NCI-H1092 (cell line): Measurements from ENCODE around the gene KDM6A.
"Not testable (repeated sequence)": the region's sequence is repeated elsewhere in the genome, so short reads cannot be mapped to it uniquely, and the experiment has no call there.

Experiments
- DNase-seq: peaks from one replicate; lab custom pipeline; 2025; lab: John Stamatoyannopoulos, UW

The KDM6A gene

GRCh38 chrX:44961817-44962607 is 89.0 kb downstream of the KDM6A start:
- no peak for DNase-seq

DNA sequence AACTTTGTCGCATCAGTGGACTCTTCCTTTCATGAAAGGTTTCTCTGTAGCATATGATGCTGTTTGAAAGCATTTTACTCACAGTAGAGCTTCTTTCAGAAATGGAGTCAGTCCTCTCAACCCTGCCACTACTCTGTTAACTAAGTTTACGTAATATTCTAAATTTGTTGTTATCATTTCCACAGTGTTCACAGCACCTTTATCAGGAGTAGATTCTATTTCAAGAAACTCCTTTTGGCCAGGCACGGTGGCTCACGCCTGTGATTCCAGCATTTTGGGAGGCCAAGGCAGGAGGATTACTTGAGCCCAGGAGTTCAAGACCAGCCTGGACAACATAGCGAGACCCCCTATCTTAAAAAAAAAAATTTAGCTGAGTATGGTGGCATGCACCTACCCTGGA is 90.0 kb downstream of the KDM6A start:
- no peak for DNase-seq

DNA sequence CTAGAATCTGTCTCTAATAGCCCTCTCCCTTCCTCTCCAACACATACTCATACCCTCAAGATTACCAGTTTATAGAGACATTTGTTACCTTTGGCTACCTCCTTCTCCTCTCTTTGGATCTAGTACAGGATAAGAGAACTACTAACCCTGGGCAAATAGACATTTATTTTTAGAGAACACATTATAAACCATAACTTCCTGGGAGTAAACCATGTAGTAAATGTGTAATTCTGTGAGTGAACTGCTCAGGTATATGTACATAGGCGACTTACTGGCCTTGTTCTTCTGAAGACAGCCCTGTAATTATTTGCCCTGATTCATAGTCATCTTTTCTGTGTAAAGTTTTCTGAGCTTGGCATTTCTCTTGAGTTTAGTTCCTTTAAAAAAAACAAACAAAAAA is 94.2 kb downstream of the KDM6A start:
- DNase-seq = no peak

DNA sequence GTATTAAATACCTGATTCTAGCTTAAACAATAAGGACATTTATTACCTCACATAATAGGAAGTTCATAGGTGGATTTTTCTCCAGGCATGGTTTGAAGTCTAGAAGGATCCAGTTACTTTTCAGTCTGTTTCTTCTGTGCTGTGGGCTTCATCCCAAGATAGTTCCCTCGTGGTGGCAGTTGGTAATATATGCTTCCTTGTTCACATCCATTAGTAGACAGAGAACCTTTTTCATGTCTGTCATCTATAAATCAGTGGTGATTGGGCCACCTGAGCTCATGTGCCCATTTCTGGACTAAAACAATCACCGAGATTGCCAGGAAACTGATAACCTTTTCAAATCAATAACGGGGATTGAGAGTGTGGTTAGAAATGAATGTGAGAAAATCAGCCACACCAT is 97.7 kb downstream of the KDM6A start:
- DNase-seq = no peak

GRCh38 chrX:44971674-44972073 is 98.7 kb downstream of the KDM6A start:
- no peak for DNase-seq

- DNase-seq = no peak
Measured at GRCh38 chrX:44972132-44972531, 99.1 kb downstream of the KDM6A start.

DNA sequence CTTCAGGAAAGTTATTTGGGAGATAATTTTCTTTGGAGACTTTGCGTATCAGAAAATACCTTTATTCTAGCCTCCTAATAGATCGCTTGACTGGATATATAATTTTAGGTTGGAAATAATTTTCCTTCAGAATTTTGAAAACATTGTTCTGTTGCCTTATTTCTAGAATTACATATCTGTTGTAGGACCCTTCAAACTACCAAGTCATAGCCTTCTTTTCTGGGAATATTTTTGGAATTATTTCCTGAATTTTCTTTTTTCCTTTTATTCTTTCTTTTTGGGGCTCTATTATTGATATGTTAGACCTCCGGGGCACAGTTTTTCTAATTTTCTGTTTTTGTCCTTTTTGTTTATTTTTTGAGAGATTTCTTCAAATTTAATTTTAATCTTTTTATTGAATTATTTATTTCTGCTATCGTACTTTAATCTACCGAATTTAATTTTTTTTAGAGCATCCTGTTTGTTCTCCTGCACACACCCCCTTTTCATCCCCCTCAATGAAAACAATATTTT is 100.5 kb downstream of the KDM6A start:
- DNase-seq = no peak

GRCh38 chrX:44974451-44974850 is 101.5 kb downstream of the KDM6A start:
- DNase-seq = no peak

GRCh38 chrX:44975666-44976263 is 102.8 kb downstream of the KDM6A start:
- no peak for DNase-seq

DNA sequence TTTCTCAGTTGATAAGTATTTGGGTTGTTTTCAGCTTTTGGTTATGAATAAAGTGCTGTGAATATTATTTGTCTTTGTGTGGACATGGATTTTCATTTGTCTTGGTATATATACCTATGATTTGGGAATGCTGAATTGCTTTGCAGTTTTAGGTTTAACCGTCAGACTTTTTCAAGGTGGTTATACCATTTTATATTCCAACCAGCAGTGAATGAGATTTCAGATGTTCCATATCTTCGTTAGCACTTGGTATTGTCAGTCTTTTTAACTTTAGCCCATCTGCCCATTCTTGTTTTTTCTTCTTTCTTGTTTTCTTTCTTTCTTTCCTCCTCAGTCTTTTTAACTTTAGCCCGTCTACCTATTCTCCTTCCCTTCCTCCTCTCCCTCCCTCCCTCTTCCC is 106.0 kb downstream of the KDM6A start:
- no peak for DNase-seq

- DNase-seq = no peak
Measured at GRCh38 chrX:44980403-44980802, 107.4 kb downstream of the KDM6A start.

- DNase-seq = no peak
Measured at GRCh38 chrX:44980883-44981282, 107.9 kb downstream of the KDM6A start.

DNA sequence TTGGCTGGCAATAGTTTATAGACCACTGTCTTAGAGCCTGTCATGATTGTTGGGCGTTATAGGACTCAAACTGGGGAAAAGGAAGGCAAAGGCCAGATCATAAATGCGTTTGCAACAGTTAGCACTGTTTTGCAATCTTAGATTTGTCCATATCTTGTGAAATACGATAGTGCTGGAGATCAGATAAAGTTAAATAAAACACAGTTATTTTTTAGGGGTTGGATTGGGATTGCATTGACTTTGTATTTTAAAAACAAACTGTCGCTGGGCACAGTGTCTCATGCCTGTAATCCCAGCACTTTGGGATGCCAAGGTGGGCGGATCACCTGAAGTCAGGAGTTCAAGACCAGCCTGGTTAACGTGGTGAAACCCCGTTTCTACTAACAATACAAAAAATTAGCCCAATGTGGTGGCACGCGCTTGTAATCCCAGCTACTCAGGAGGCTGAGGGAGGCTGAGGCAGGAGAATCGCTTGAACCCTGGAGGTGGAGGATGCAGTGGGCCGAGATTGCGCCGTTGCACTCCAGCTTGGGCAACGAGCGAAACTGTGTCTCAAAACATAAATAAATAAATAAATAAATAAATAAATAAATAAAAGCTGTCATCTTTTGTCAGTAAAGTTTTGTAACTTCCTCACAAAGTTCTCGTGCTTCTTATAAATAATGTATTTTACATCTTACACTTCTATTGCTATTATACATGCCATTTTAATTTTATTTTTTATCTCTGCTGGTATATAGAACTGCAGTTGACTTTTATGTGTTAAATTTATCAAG is 117.2 kb downstream of the KDM6A start:
- DNase-seq = no peak

DNA sequence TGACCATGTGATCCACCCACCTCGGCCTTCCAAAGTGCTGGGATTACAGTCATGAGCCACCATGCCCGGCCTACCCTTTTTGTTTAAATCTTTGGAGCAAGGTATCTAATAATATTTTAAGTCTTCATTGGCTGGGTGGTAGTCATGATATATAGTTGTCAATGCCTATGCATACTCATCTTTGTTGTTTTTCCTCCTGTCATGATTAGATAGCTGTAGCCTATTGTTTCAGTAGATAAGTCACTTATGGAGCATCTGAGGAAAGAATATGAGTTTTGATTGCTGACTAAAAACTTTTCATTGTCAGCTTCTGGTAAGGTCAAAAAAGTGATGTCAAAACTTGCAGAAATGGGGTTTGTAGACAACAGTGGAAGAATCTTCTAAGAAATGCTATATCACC is 119.8 kb downstream of the KDM6A start:
- no peak for DNase-seq

- DNase-seq = no peak
Measured at GRCh38 chrX:44996277-44996676, 123.3 kb downstream of the KDM6A start.

- DNase-seq = no peak
Measured at GRCh38 chrX:44997282-44997812, 124.4 kb downstream of the KDM6A start.

DNA sequence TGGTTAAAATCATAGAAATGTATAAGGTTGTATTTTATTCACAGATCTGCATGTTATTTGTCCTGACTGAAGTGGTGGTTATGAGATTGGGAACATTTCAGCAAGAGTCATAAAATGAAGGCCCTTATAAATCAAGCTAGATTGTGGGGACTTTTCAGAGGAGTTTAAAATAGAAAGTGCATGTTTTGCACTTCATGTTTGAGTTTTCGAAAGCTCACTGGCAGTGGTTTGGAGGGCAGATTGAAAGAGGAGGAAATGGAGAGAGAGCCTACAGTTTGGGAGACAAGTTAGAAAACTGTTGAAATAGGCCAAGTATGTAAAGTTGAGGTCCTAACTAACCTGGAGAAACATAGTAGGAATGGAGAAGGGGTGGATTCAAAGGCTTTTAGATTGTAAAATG is 124.9 kb downstream of the KDM6A start:
- no peak for DNase-seq

- not testable (repeated sequence) for DNase-seq
Measured at GRCh38 chrX:44999237-44999636, 126.2 kb downstream of the KDM6A start.

GRCh38 chrX:44999872-45000271 is 126.9 kb downstream of the KDM6A start:
- not testable (repeated sequence) for DNase-seq

DNA sequence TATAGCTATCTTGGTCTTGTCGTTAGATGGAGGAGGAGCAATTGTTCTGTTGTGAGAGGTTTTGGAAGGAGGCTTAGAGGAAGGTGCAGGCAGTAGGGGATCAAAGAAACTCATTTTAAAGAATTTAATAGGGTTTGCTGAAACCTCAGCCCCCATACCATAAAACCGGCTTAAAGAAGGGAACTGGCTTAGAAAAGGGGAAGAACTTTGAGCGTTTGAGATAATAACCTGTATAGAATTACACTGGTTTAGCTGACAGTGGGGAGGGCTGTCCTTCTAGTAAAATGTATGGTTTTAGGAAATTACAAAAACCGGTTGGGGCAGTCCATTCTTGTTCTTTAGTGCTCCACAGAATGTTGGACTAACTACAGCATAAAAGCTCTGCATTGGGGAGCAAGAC is 128.1 kb downstream of the KDM6A start:
- no peak for DNase-seq

DNA sequence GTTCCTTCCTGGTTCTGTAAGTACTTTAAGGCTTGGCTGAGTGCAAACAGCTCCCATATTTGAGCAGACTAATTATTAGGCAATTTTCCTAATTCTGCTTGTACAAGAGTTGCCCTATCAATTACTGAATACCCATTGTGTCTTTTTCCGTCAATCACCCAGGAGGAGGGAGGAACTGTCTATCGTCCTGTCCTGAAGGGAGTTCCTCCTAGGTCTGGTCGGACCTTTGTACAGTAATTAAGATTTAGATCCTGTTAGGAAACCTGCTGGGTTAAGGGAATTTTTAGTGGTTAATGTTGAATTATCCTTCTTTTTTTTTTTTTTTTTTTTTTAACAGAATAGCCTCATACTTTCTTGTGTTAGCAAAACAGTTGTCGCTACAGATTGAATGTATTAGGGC is 130.1 kb downstream of the KDM6A start:
- no peak for DNase-seq

DNA sequence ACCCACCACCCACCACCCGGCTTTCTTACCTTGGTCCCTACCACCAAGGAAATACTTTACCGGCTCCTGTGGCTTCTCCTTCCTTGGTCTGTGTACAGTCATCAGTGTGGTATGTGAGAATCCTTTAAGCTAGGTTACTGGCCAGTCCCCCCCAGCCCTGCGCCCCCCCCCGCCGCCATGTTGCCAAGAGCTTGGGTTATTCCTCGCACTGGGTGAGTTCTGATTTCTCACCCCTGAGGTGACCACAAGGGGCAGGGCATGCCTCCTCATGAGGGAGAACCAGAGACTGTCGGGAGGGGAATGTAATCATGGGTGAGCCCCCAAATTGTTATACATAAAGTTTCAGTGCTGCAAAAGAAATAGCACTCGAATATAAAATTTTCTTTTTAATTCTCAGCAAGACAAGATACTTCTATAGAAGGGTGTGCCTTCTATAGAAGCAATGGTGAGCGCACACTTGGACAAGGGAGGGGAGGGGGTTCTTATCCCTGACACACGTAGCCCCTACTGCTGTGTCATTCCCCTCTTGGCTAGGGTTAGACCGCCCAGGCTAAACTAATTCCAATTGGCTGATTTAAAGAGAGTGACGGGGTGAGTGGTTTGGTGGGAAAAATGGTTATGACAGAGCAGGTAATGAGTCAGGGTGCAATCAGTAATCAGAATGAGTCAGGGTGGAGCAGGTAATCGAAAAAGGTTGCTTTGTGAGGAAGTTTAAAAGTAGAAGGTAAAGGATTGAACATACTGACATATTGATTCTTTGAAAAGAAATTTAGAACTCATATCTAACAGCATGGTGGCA is 133.2 kb downstream of the KDM6A start:
- no peak for DNase-seq
